OCI-LY1 (cell line): ENCODE measurements around the gene RPL19.

Experiments used
- H2AFZ ChIP-seq: fragments of 200-600 bp; sonication (generic), shearing (Covaris generic); 2 replicates; pipeline ENCODE4 v1.6.0; 2014; ENCODE audit warnings: antibody characterized with exemption, mild to moderate bottlenecking, low read length
- H3F3A ChIP-seq: fragments of 200-600 bp; sonication (generic), shearing (Covaris generic); 2 replicates; pipeline ENCODE4 v1.6.0; 2014; ENCODE audit warnings: mild to moderate bottlenecking, antibody characterized with exemption, low read length, moderate library complexity; ENCODE audit not compliant: insufficient read depth
- H3K27ac ChIP-seq: fragments of 200-600 bp; sonication (generic); 2 replicates; pipeline ENCODE4 v1.5.1; 2014; ENCODE audit warnings: low read length, mixed run types, mild to moderate bottlenecking, low read depth; ENCODE audit not compliant: poor library complexity, severe bottlenecking
- H3K27me3 ChIP-seq: fragments of 200-600 bp; sonication (generic); 2 replicates; pipeline ENCODE4 v1.6.0; 2014; ENCODE audit warnings: antibody characterized with exemption, mild to moderate bottlenecking, low read length, moderate library complexity; ENCODE audit not compliant: insufficient read depth
- H3K36me3 ChIP-seq: fragments of 200-600 bp; sonication (generic); 2 replicates; pipeline ENCODE4 v1.6.1; 2014; ENCODE audit warnings: mild to moderate bottlenecking, antibody characterized with exemption, low read length, moderate library complexity, mixed read lengths; ENCODE audit not compliant: insufficient read depth
- H3K4me1 ChIP-seq: fragments of 200-600 bp; sonication (generic); 2 replicates; pipeline ENCODE4 v1.5.1; 2014; ENCODE audit warnings: mild to moderate bottlenecking, low read length, moderate library complexity; ENCODE audit not compliant: insufficient read depth, severe bottlenecking
- H3K4me2 ChIP-seq: fragments of 200-600 bp; sonication (generic), shearing (Covaris generic); 2 replicates; pipeline ENCODE4 v1.6.1; 2014; ENCODE audit warnings: low read length
- H3K4me3 ChIP-seq: fragments of 200-600 bp; sonication (generic); 2 replicates; pipeline ENCODE4 v1.5.1; 2014; ENCODE audit warnings: low read length, low read depth, mild to moderate bottlenecking, mixed read lengths; ENCODE audit not compliant: poor library complexity, severe bottlenecking
- H3K79me2 ChIP-seq: fragments of 200-600 bp; shearing (Covaris generic); 2 replicates; pipeline ENCODE4 v1.6.1; 2016; ENCODE audit warnings: mixed run types, low read length, mixed read lengths; ENCODE audit not compliant: insufficient read depth
- H3K9ac ChIP-seq: fragments of 200-600 bp; sonication (generic), shearing (Covaris generic); 2 replicates; pipeline ENCODE4 v1.6.1; 2014; ENCODE audit warnings: mild to moderate bottlenecking, low read length, mixed read lengths
- H3K9me2 ChIP-seq: fragments of 200-600 bp; sonication (generic), shearing (Covaris generic); 2 replicates; pipeline ENCODE4 v1.6.1; 2014; ENCODE audit warnings: low read depth, mild to moderate bottlenecking, low read length, mixed read lengths
- H3K9me3 ChIP-seq: fragments of 200-600 bp; shearing (Covaris generic); 2 replicates; pipeline ENCODE4 v1.6.1; 2014; ENCODE audit warnings: low read length, mixed read lengths
- H4K20me1 ChIP-seq: fragments of 200-600 bp; sonication (generic), shearing (Covaris generic); 2 replicates; pipeline ENCODE4 v1.6.0; 2016; ENCODE audit warnings: mild to moderate bottlenecking, low read length; ENCODE audit not compliant: insufficient read depth
- EZH2 ChIP-seq: fragments of 200-600 bp; sonication (generic), shearing (Covaris generic); IDR thresholded peaks from 2 replicates; pipeline ENCODE4 v1.8.0; 2017; ENCODE audit warnings: borderline replicate concordance, mixed run types, mild to moderate bottlenecking, antibody characterized with exemption, low read length, moderate library complexity, mixed read lengths
- TF ChIP-seq, protein P1 (sequence below): fragments of 200-600 bp; sonication (generic), shearing (Covaris generic); IDR thresholded peaks from 2 replicates; pipeline ENCODE4 v1.5.1; 2017; ENCODE audit warnings: mild to moderate bottlenecking, antibody characterized with exemption, low read length, moderate library complexity, mixed read lengths

RPL19 gene

GRCh38 chr17:39212195-39212810, 12.2 kb downstream of the RPL19 start:
- H3K4me2 ChIP-seq: no peak overlapping the region
- no peak overlapping the region for H3K27ac ChIP-seq
- H4K20me1 ChIP-seq: no peaks in the 10 kb centered on the region
- peaks cover 12% of the 10 kb centered on the region for H3K27me3 ChIP-seq
- no peak overlapping the region for H3K4me3 ChIP-seq
- peaks cover 29% of the 10 kb centered on the region for H3K4me1 ChIP-seq
- no peaks in the 10 kb centered on the region for H3K79me2 ChIP-seq
- H3K9ac ChIP-seq: no peak overlapping the region
- no peaks in the 10 kb centered on the region for H3K36me3 ChIP-seq
- peaks cover 8% of the 10 kb centered on the region; the same call in 1 of the 2 replicates for H3F3A ChIP-seq
- H2AFZ ChIP-seq: no peak overlapping the region
- H3K9me3 ChIP-seq: no peaks in the 10 kb centered on the region
- TF ChIP-seq EZH2: no peak
- TF ChIP-seq, protein P1, sequence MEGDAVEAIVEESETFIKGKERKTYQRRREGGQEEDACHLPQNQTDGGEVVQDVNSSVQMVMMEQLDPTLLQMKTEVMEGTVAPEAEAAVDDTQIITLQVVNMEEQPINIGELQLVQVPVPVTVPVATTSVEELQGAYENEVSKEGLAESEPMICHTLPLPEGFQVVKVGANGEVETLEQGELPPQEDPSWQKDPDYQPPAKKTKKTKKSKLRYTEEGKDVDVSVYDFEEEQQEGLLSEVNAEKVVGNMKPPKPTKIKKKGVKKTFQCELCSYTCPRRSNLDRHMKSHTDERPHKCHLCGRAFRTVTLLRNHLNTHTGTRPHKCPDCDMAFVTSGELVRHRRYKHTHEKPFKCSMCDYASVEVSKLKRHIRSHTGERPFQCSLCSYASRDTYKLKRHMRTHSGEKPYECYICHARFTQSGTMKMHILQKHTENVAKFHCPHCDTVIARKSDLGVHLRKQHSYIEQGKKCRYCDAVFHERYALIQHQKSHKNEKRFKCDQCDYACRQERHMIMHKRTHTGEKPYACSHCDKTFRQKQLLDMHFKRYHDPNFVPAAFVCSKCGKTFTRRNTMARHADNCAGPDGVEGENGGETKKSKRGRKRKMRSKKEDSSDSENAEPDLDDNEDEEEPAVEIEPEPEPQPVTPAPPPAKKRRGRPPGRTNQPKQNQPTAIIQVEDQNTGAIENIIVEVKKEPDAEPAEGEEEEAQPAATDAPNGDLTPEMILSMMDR: no peak
- H3K9me2 ChIP-seq: no peaks in the 10 kb centered on the region

- Histone ChIP-seq H3K27ac (no peak overlapping the region), H2AFZ (no peak overlapping the region), H3K27me3 (peaks cover 12% of the 10 kb centered on the region), H4K20me1 (no peaks in the 10 kb centered on the region), H3K4me1 (peaks cover 23% of the 10 kb centered on the region), H3K9ac (no peak overlapping the region), H3K36me3 (no peaks in the 10 kb centered on the region), H3K9me2 (no peaks in the 10 kb centered on the region), H3K4me2 (no peak overlapping the region), H3K79me2 (no peaks in the 10 kb centered on the region), H3K4me3 (no peak overlapping the region), H3K9me3 (no peaks in the 10 kb centered on the region), H3F3A (peaks cover 7% of the 10 kb centered on the region; the same call in 1 of the 2 replicates)
- TF ChIP-seq, protein P1: no peak
- no peak for TF ChIP-seq EZH2
Observed at GRCh38 chr17:39212841-39213480, 12.9 kb downstream of the RPL19 start.

DNA sequence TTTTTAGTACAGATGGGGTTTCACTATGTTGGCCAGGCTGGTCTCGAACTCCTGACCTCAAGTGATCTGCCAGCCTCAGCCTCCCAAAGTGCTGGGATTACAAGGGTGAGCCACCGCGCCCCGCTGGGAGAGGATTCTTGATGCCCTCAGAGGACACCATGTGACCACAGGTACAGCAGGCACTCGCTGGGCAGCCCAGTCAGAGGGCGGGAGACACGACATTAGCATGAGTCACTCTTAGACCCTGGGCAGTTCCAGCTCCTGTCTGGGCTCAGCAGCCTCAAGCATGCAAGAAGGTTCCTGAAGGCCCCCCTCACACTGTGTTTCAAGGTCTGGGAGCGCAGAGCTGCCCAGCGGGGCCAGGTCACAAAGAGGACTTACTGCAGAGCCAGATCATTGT, 13.8 kb downstream of the RPL19 start:
- H2AFZ ChIP-seq: no peak overlapping the region
- H3K9ac ChIP-seq: no peak overlapping the region
- peaks cover 12% of the 10 kb centered on the region for H3K27me3 ChIP-seq
- no peaks in the 10 kb centered on the region for H3K36me3 ChIP-seq
- H3K27ac ChIP-seq: no peak overlapping the region
- no peaks in the 10 kb centered on the region for H3K9me3 ChIP-seq
- TF ChIP-seq EZH2: no peak
- TF ChIP-seq, protein P1: no peak
- H3K79me2 ChIP-seq: no peaks in the 10 kb centered on the region
- H4K20me1 ChIP-seq: no peaks in the 10 kb centered on the region
- H3K4me1 ChIP-seq: peaks cover 14% of the 10 kb centered on the region
- no peak overlapping the region for H3K4me3 ChIP-seq
- H3K9me2 ChIP-seq: no peaks in the 10 kb centered on the region
- no peaks in the 10 kb centered on the region for H3F3A ChIP-seq
- no peak overlapping the region for H3K4me2 ChIP-seq
